Smooth muscle cell (in vitro differentiated cells): ENCODE results near the gene LMO1. TPM values are rescaled to one million over a fixed set of nuclear protein-coding genes. Genes with fewer than 3 reads are reported as not detected.

Experiments used
- DNase-seq: peaks from one replicate; lab custom pipeline; 2025; ENCODE audit not compliant: unreplicated experiment; lab: John Stamatoyannopoulos, UW
- H2AFZ ChIP-seq: fragments of 200-600 bp; sonication (generic); 2 replicates; pipeline ENCODE4 v1.6.0; 2016; ENCODE audit warnings: antibody characterized with exemption, low read depth, mild to moderate bottlenecking
- H3F3A ChIP-seq: fragments of 200-600 bp; sonication (generic); 2 replicates; pipeline ENCODE4 v1.6.0; 2017; ENCODE audit warnings: antibody characterized with exemption, low read depth
- H3K27ac ChIP-seq: fragments of 200-600 bp; sonication (generic); 2 replicates; pipeline ENCODE4 v1.5.1; 2016; ENCODE audit warnings: low read depth, mild to moderate bottlenecking
- H3K27me3 ChIP-seq: fragments of 200-600 bp; sonication (generic); 2 replicates; pipeline ENCODE4 v1.6.1; 2016; ENCODE audit warnings: low read depth, mild to moderate bottlenecking
- H3K36me3 ChIP-seq: fragments of 200-600 bp; sonication (generic); 2 replicates; pipeline ENCODE4 v1.5.1; 2016; ENCODE audit warnings: low read depth
- H3K4me1 ChIP-seq: fragments of 200-600 bp; sonication (generic); 2 replicates; pipeline ENCODE4 v1.5.1; 2016; ENCODE audit warnings: low read depth
- H3K4me2 ChIP-seq: fragments of 200-600 bp; sonication (generic); 2 replicates; pipeline ENCODE4 v1.6.0; 2016; ENCODE audit warnings: mild to moderate bottlenecking
- H3K4me3 ChIP-seq: fragments of 200-600 bp; sonication (generic); 2 replicates; pipeline ENCODE4 v1.5.1; 2016; ENCODE audit warnings: mild to moderate bottlenecking
- H3K79me2 ChIP-seq: fragments of 200-600 bp; sonication (generic); 2 replicates; pipeline ENCODE4 v1.6.0; 2016; ENCODE audit warnings: low read depth, mild to moderate bottlenecking
- H3K9ac ChIP-seq: fragments of 200-600 bp; sonication (generic); 2 replicates; pipeline ENCODE4 v1.6.0; 2016; ENCODE audit warnings: low read depth
- H3K9me3 ChIP-seq: fragments of 200-600 bp; sonication (generic); replicated peaks from 2 replicates; pipeline ENCODE4 v1.5.1; 2016; ENCODE audit warnings: low read depth
- H4K20me1 ChIP-seq: fragments of 200-600 bp; sonication (generic); 2 replicates; pipeline ENCODE4 v1.6.0; 2016; ENCODE audit warnings: low read depth
- WGBS: methylation state at CpG from one replicate; pipeline ENCODE4 v1.1.7; 2016; ENCODE audit warnings: low lambda C conversion rate; 5-methylcytosine and 5-hydroxymethylcytosine counted together
- polyA plus RNA-seq: library from polyadenylated mRNA; unstranded; fragments of >200 nt; fragmentation: Nextera tagmentation; extraction: Ambion mirVana; gene quantifications from 2 replicates; pipeline ENCODE4 v1.2.1, GENCODE V29; 2016
- total RNA-seq: library from RNA; depleted of rRNA; stranded (reverse); fragments of >200 nt; gene quantifications from 2 replicates; pipeline ENCODE4 v1.2.3, GENCODE V29; 2014
- TF ChIP-seq, protein P1 (sequence below): fragments of 200-600 bp; sonication (generic); IDR thresholded peaks from 2 replicates; pipeline ENCODE4 v1.5.1; 2017; ENCODE audit warnings: borderline replicate concordance, mild to moderate bottlenecking, antibody characterized with exemption; ENCODE audit not compliant: insufficient read depth, poor library complexity, severe bottlenecking

LMO1 gene
- total and polyA plus RNA-seq, 2 experiments from 2014 or later: 1.1 to 1.6 TPM

DNA sequence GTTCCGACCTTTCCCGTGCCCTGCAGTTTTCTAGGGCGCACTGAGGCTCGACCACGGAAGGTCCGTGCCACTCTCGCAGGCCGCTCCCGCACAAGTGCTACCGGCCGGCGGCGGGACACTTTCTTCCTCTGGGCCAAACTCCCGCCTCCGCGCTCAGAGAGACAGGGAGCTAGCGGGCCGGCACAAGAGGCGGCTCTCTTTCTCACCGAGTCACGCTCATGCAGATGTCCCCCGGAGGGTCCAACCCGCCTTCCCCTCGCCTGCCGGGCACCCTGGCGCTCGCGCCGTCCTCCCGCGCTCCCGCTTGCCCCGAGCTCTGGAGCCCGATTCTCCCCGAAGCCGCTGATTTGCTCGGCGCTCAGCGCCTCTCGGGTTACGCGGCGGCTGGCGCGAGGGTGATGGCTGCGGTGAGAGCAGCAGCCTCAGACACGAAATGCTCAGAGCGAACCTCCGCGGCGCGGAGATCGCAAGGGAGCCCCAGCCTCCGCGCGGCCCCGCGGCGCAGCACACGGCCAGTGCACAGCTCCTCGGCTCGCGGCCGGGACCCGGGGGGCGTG is 1.0 kb downstream of the LMO1 start:
- TF ChIP-seq, protein P1, sequence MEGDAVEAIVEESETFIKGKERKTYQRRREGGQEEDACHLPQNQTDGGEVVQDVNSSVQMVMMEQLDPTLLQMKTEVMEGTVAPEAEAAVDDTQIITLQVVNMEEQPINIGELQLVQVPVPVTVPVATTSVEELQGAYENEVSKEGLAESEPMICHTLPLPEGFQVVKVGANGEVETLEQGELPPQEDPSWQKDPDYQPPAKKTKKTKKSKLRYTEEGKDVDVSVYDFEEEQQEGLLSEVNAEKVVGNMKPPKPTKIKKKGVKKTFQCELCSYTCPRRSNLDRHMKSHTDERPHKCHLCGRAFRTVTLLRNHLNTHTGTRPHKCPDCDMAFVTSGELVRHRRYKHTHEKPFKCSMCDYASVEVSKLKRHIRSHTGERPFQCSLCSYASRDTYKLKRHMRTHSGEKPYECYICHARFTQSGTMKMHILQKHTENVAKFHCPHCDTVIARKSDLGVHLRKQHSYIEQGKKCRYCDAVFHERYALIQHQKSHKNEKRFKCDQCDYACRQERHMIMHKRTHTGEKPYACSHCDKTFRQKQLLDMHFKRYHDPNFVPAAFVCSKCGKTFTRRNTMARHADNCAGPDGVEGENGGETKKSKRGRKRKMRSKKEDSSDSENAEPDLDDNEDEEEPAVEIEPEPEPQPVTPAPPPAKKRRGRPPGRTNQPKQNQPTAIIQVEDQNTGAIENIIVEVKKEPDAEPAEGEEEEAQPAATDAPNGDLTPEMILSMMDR: no peak
- no peaks in the 10 kb centered on the region for H3K36me3 ChIP-seq
- H3K79me2 ChIP-seq: no peaks in the 10 kb centered on the region
- H4K20me1 ChIP-seq: no peaks in the 10 kb centered on the region
- H3F3A ChIP-seq: no peaks in the 10 kb centered on the region
- peak overlapping the region; percentile 54 for H3K4me3 ChIP-seq
- peak overlapping the region; percentile 96 for H3K4me2 ChIP-seq
- peak overlapping the region; percentile 62 for H2AFZ ChIP-seq
- no peak overlapping the region for H3K27ac ChIP-seq
- H3K27me3 ChIP-seq: peaks cover 59% of the 10 kb centered on the region
- H3K9me3 ChIP-seq: no peaks in the 10 kb centered on the region
- peak; percentile 39 for DNase-seq
- no peak overlapping the region for H3K9ac ChIP-seq
- H3K4me1 ChIP-seq: peaks cover 4% of the 10 kb centered on the region
- WGBS: 2% methylated on average over 57 of the region's 66 CpGs

DNA sequence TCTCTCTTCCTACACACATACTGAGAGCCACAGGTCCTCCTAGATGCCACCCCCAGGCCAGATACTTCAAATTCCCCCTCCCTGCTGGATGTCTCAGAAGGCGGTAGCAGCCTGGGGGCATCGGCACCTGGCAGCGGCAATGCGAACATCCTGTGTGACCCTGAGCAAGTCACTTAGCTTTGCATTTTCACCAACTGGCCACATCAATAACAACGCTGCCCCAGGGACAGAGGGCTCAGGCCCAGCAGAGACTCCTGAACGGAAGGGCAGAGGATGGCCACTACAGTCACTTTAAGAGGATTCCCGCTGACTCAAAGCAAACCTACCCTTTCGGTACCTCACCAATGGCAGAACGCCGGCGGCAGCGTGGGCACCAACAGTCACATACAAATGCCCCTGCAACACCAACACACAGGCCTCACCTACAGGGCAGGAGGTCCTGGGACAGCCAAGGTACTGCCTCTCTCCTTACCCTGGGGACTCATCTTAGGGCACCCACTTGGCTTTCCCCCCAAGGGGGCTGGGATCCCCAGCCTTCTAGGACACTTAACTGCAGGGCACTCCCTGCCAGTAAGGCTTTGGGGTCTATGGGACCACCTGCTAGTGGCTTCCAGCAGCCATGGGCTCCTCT is 1.6 kb downstream of the LMO1 start:
- H3K4me3 ChIP-seq: peak overlapping the region; percentile 54
- peaks cover 4% of the 10 kb centered on the region for H3K4me1 ChIP-seq
- no peaks in the 10 kb centered on the region for H4K20me1 ChIP-seq
- DNase-seq: no peak
- H3K4me2 ChIP-seq: peak overlapping the region; percentile 96
- H3K27ac ChIP-seq: no peak overlapping the region
- WGBS: 44% methylated on average over 12 of the region's 12 CpGs
- H3K9me3 ChIP-seq: no peaks in the 10 kb centered on the region
- peaks cover 54% of the 10 kb centered on the region for H3K27me3 ChIP-seq
- H3K79me2 ChIP-seq: no peaks in the 10 kb centered on the region
- no peak overlapping the region for H3K9ac ChIP-seq
- no peak overlapping the region for H2AFZ ChIP-seq
- H3K36me3 ChIP-seq: no peaks in the 10 kb centered on the region
- TF ChIP-seq, protein P1: no peak
- H3F3A ChIP-seq: no peaks in the 10 kb centered on the region

DNA sequence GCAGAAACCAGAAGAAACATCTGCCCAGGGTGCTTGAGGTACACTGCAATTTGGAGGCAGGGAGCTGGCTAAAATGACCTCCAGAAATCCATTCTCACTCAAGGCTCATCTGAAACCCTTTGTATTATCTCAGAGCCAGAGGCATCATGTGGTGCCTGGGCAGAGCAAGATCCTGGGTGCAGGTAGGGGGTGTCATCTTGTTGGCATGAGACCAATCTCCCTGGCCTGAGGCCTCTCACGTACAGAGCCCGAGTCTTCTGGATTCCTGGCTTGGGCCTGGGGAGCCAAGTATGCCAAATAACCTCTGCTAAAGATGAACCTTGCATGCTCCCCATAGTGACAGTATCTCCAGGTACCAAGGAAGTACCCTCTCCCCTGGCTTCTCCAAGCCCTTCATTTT is 2.4 kb downstream of the LMO1 start:
- H3K9me3 ChIP-seq: no peaks in the 10 kb centered on the region
- no peaks in the 10 kb centered on the region for H3K36me3 ChIP-seq
- DNase-seq: no peak
- H3K79me2 ChIP-seq: no peaks in the 10 kb centered on the region
- TF ChIP-seq, protein P1: no peak
- H2AFZ ChIP-seq: no peak overlapping the region
- no peaks in the 10 kb centered on the region for H3F3A ChIP-seq
- no peaks in the 10 kb centered on the region for H4K20me1 ChIP-seq
- H3K9ac ChIP-seq: no peak overlapping the region
- H3K27ac ChIP-seq: no peak overlapping the region
- H3K4me1 ChIP-seq: peaks cover 4% of the 10 kb centered on the region
- peaks cover 46% of the 10 kb centered on the region for H3K27me3 ChIP-seq
- H3K4me2 ChIP-seq: no peak overlapping the region
- H3K4me3 ChIP-seq: no peak overlapping the region
- 93% methylated on average over 2 of the region's 2 CpGs for WGBS
